ENCODE data around the gene CADM2.

Gene CADM2

GRCh38 chr3:85571835-85572234 is 613.0 kb downstream of the CADM2 start:
- no peak for DNase-seq (ENCODE audit: low spot score)

GRCh38 chr3:85572426-85572825 is 613.6 kb downstream of the CADM2 start:
- DNase-seq (ENCODE audit: low spot score): no peak

- DNase-seq (ENCODE audit: low spot score): no peak
Measured at GRCh38 chr3:85572978-85573377, 614.2 kb downstream of the CADM2 start.

- no peak for DNase-seq (ENCODE audit: low spot score)
Measured at GRCh38 chr3:85574006-85574705, 615.4 kb downstream of the CADM2 start.

GRCh38 chr3:85576091-85576690 is 617.4 kb downstream of the CADM2 start:
- peak; percentile 70 for DNase-seq (ENCODE audit: low spot score)

- DNase-seq (ENCODE audit: low spot score): no peak
Measured at GRCh38 chr3:85576697-85577200, 618.0 kb downstream of the CADM2 start.

GRCh38 chr3:85584779-85585356 is 626.1 kb downstream of the CADM2 start:
- no peak for DNase-seq (ENCODE audit: low spot score)

- DNase-seq (ENCODE audit: low spot score): no peak
Measured at GRCh38 chr3:85586018-85586417, 627.2 kb downstream of the CADM2 start.

GRCh38 chr3:85589145-85589544 is 630.4 kb downstream of the CADM2 start:
- DNase-seq (ENCODE audit: low spot score): no peak

- DNase-seq (ENCODE audit: low spot score): peak; percentile 43
Measured at GRCh38 chr3:85591451-85591850, 632.7 kb downstream of the CADM2 start.

GRCh38 chr3:85592256-85592655 is 633.5 kb downstream of the CADM2 start:
- DNase-seq (ENCODE audit: low spot score): no peak

- no peak for DNase-seq (ENCODE audit: low spot score)
Measured at GRCh38 chr3:85594676-85595075, 635.9 kb downstream of the CADM2 start.

- no peak for DNase-seq (ENCODE audit: low spot score)
Measured at GRCh38 chr3:85603378-85603777, 644.6 kb downstream of the CADM2 start.

- no peak for DNase-seq (ENCODE audit: low spot score)
Measured at GRCh38 chr3:85604641-85605040, 645.9 kb downstream of the CADM2 start.

- no peak for DNase-seq (ENCODE audit: low spot score)
Measured at GRCh38 chr3:85605066-85605465, 646.3 kb downstream of the CADM2 start.

- no peak for DNase-seq (ENCODE audit: low spot score)
Measured at GRCh38 chr3:85626662-85627061, 667.9 kb downstream of the CADM2 start.

- no peak for DNase-seq (ENCODE audit: low spot score)
Measured at GRCh38 chr3:85627932-85628331, 669.1 kb downstream of the CADM2 start.

- DNase-seq (ENCODE audit: low spot score): no peak
Measured at GRCh38 chr3:85631070-85631469, 672.3 kb downstream of the CADM2 start.

GRCh38 chr3:85632921-85633320 is 674.1 kb downstream of the CADM2 start:
- no peak for DNase-seq (ENCODE audit: low spot score)

GRCh38 chr3:85652360-85652759 is 693.6 kb downstream of the CADM2 start:
- DNase-seq (ENCODE audit: low spot score): peak; percentile 31

- DNase-seq (ENCODE audit: low spot score): no peak
Measured at GRCh38 chr3:85660451-85660850, 701.7 kb downstream of the CADM2 start.

GRCh38 chr3:85662462-85662861 is 703.7 kb downstream of the CADM2 start:
- no peak for DNase-seq (ENCODE audit: low spot score)

GRCh38 chr3:85667744-85668143 is 709.0 kb downstream of the CADM2 start:
- DNase-seq (ENCODE audit: low spot score): no peak
